G401.6 (cell line): ENCODE data around the gene PATE1.
"Not testable (repeated sequence)": the region's sequence is repeated elsewhere in the genome, so short reads cannot be mapped to it uniquely, and the experiment has no call there.

Experiments
- FAIRE-seq: peaks from 2 replicates; lab custom pipeline; 2012; peaks lifted over from hg19 to GRCh38; lab: Jason Lieb, UNC

PATE1 gene

GRCh38 chr11:125745979-125746378, at the start of gene PATE1:
Gene PATE1, plus strand, starts transcription at chr11:125746279. Its CDS starts 26 bp downstream, at chr11:125746305.
- FAIRE-seq = no peak

GRCh38 chr11:125701018-125701610, 45.0 kb upstream of the PATE1 start:
- no peak for FAIRE-seq

GRCh38 chr11:125701858-125702621, 44.0 kb upstream of the PATE1 start:
- FAIRE-seq = no peak

GRCh38 chr11:125704686-125705085, 41.4 kb upstream of the PATE1 start:
- FAIRE-seq = not testable (repeated sequence)

- FAIRE-seq = no peak
Measured at GRCh38 chr11:125720781-125721180, 25.3 kb upstream of the PATE1 start.

- FAIRE-seq = no peak
Measured at GRCh38 chr11:125724125-125724524, 22.0 kb upstream of the PATE1 start.

GRCh38 chr11:125728969-125729368, 17.1 kb upstream of the PATE1 start:
- FAIRE-seq = no peak

- FAIRE-seq = no peak
Measured at GRCh38 chr11:125740617-125741016, 5.5 kb upstream of the PATE1 start.

GRCh38 chr11:125743681-125744080, 2.4 kb upstream of the PATE1 start:
- no peak for FAIRE-seq

GRCh38 chr11:125750629-125751028, 4.5 kb downstream of the PATE1 start:
- FAIRE-seq = no peak

- FAIRE-seq = no peak
Measured at GRCh38 chr11:125756050-125756449, 10.0 kb downstream of the PATE1 start.

- no peak for FAIRE-seq
Measured at GRCh38 chr11:125762445-125762844, 16.4 kb downstream of the PATE1 start.

- no peak for FAIRE-seq
Measured at GRCh38 chr11:125763483-125763882, 17.4 kb downstream of the PATE1 start.

- FAIRE-seq = no peak
Measured at GRCh38 chr11:125766251-125766650, 20.2 kb downstream of the PATE1 start.

GRCh38 chr11:125768336-125769046, 22.4 kb downstream of the PATE1 start:
- no peak for FAIRE-seq

- no peak for FAIRE-seq
Measured at GRCh38 chr11:125770583-125770982, 24.5 kb downstream of the PATE1 start.

- no peak for FAIRE-seq
Measured at GRCh38 chr11:125772834-125773505, 26.9 kb downstream of the PATE1 start.

- FAIRE-seq = no peak
Measured at GRCh38 chr11:125773516-125773915, 27.4 kb downstream of the PATE1 start.

GRCh38 chr11:125777309-125777708, 31.2 kb downstream of the PATE1 start:
- FAIRE-seq = no peak

GRCh38 chr11:125778728-125779127, 32.6 kb downstream of the PATE1 start, which contains the start of gene PATE2:
Gene PATE2, minus strand, starts transcription at chr11:125778828. Its CDS starts 55 bp downstream, at chr11:125778773.
- no peak for FAIRE-seq

GRCh38 chr11:125784678-125785077, 38.6 kb downstream of the PATE1 start:
- FAIRE-seq = no peak

GRCh38 chr11:125787827-125788226, 41.7 kb downstream of the PATE1 start, which contains the start of gene PATE3:
Gene PATE3, plus strand, starts transcription at chr11:125788127. Its CDS starts 25 bp downstream, at chr11:125788152.
- no peak for FAIRE-seq
